Subcutaneous adipose tissue (tissue), 4 donors: ENCODE data around the gene HAAO. TPM values are rescaled to one million over a fixed set of nuclear protein-coding genes. Genes with fewer than 3 reads are reported as not detected.

Source experiments
- CTCF ChIP-seq: fragments of 450-650 bp; IDR thresholded peaks from one replicate; pipeline ENCODE4 v1.5.1; 2016; ENCODE audit warnings: low read depth, mild to moderate bottlenecking, control low read depth, antibody characterized with exemption, moderate library complexity
- total RNA-seq, 4 donors: library from RNA; depleted of rRNA; stranded (reverse); fragments of >200 nt; gene quantifications; one replicate each; pipeline ENCODE4 v1.1.0, GENCODE V29; 2016

The HAAO gene
- total RNA-seq, 4 donors from 2014 or later: 1.1 to 10.2 (median 5.9) TPM

GRCh38 chr2:42756150-42756775 lies 36.1 kb downstream of the HAAO start:
- no peak for TF ChIP-seq CTCF

- TF ChIP-seq CTCF: no peak
These were observed 37.0 kb downstream of the HAAO start for GRCh38 chr2:42755191-42755880.

GRCh38 chr2:42754776-42755140 lies 37.6 kb downstream of the HAAO start:
- no peak for TF ChIP-seq CTCF

- TF ChIP-seq CTCF: no peak
These were observed 38.2 kb downstream of the HAAO start for GRCh38 chr2:42754021-42754775.

- no peak for TF ChIP-seq CTCF
These were observed 39.3 kb downstream of the HAAO start for GRCh38 chr2:42752816-42753813.

GRCh38 chr2:42752314-42752713 lies 40.1 kb downstream of the HAAO start:
- TF ChIP-seq CTCF: no peak
